ENCODE measurements around the gene NCAM1.

The NCAM1 gene

DNA sequence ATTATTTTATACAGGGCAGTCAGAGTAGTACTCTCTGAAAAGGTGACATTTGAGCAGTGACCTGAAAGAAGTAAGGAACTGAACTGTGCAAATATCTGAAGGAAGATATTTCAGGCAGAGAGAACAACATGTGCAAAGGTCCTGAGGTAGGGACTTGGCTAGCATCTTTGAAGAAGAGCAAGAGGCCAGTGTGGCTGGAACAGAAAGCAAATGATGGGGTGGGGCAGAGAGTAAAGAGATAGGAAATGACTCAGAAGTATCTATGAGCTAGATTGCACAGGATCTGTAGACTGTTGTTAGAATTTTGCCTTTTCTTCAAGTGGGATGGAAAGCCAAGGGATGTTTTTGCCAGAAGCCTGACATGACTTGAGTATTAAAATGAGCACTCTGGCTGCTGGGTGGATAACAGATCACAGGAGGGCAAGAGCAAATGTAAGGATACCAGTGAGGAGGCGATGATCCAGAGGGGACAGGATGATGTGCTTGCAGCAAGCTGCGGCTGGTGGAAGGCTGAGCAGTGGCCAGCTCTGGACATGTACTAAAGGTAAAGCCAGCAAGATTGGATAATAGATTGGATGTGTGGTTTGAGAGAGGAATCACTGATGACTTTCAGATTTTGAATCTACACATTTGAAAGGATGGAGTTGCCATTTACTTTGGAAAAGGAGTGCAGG, 320.0 kb downstream of the NCAM1 start:
- Histone ChIP-seq H3K9me3 (ENCODE audit: insufficient read depth, low read length) (no peaks in the 10 kb centered on the region), H3K36me3 (ENCODE audit: low read length) (no peaks in the 10 kb centered on the region), H3K4me3 (ENCODE audit: insufficient read depth, low read length, poor library complexity, severe bottlenecking) (no peak overlapping the region), H3K9me2 (replicated peaks; ENCODE audit: insufficient read depth, low read length) (no peaks in the 10 kb centered on the region), H2AFZ (ENCODE audit: low read depth, low read length, severe bottlenecking) (no peak overlapping the region), H3K9ac (ENCODE audit: low read length) (no peak overlapping the region), H3K27me3 (ENCODE audit: low read length) (no peaks in the 10 kb centered on the region), H3F3A (ENCODE audit: insufficient read depth) (no peaks in the 10 kb centered on the region), H3K27ac (ENCODE audit: low read depth, low read length) (no peak overlapping the region), H3K79me2 (ENCODE audit: insufficient read depth, low read length) (no peaks in the 10 kb centered on the region), H3K4me2 (ENCODE audit: low read depth, low read length, poor library complexity, severe bottlenecking) (no peak overlapping the region), H4K20me1 (ENCODE audit: low read depth, low read length) (no peaks in the 10 kb centered on the region)
- TF ChIP-seq EZH2phosphoT487 (conservative IDR thresholded peaks at IDR 0.05; ENCODE audit: low read length), result no peak
- TF ChIP-seq, protein P1, sequence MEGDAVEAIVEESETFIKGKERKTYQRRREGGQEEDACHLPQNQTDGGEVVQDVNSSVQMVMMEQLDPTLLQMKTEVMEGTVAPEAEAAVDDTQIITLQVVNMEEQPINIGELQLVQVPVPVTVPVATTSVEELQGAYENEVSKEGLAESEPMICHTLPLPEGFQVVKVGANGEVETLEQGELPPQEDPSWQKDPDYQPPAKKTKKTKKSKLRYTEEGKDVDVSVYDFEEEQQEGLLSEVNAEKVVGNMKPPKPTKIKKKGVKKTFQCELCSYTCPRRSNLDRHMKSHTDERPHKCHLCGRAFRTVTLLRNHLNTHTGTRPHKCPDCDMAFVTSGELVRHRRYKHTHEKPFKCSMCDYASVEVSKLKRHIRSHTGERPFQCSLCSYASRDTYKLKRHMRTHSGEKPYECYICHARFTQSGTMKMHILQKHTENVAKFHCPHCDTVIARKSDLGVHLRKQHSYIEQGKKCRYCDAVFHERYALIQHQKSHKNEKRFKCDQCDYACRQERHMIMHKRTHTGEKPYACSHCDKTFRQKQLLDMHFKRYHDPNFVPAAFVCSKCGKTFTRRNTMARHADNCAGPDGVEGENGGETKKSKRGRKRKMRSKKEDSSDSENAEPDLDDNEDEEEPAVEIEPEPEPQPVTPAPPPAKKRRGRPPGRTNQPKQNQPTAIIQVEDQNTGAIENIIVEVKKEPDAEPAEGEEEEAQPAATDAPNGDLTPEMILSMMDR (IDR thresholded peaks at IDR 0.05; ENCODE audit: insufficient read depth, low read length, poor library complexity, severe bottlenecking), result no peak

DNA sequence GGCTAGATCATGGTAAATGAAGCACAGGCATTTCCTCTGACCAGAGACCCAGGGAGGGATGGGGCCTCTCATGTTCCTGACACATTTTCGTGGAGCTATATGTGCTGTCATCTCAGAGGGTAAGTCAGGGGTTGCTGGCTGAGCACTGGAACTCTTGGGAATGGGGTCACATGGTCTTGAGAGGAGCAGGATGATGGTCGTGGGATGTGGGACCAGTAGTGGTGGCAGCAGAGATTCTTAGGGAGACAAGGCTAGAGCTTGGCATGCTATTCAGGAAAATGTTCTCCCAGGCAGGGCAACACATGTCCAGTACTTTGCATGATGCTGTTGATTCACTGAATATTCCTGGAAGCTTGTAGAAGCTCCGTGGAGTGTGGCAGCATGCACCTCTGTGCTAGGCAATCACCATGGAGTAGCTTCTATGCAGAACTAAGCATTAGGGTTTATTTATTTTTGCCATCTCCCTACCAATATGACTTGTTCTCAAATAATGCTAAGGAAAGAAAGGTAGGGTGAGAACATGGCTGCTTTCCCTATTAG, 321.7 kb downstream of the NCAM1 start:
- Histone ChIP-seq H3K9me2 (replicated peaks; ENCODE audit: insufficient read depth, low read length) (no peaks in the 10 kb centered on the region), H2AFZ (ENCODE audit: low read depth, low read length, severe bottlenecking) (no peak overlapping the region), H4K20me1 (ENCODE audit: low read depth, low read length) (no peaks in the 10 kb centered on the region), H3K4me2 (ENCODE audit: low read depth, low read length, poor library complexity, severe bottlenecking) (no peak overlapping the region), H3K27ac (ENCODE audit: low read depth, low read length) (no peak overlapping the region), H3K9me3 (ENCODE audit: insufficient read depth, low read length) (no peaks in the 10 kb centered on the region), H3F3A (ENCODE audit: insufficient read depth) (no peaks in the 10 kb centered on the region), H3K27me3 (ENCODE audit: low read length) (no peaks in the 10 kb centered on the region), H3K36me3 (ENCODE audit: low read length) (no peaks in the 10 kb centered on the region), H3K4me3 (ENCODE audit: insufficient read depth, low read length, poor library complexity, severe bottlenecking) (no peak overlapping the region), H3K79me2 (ENCODE audit: insufficient read depth, low read length) (no peaks in the 10 kb centered on the region), H3K9ac (ENCODE audit: low read length) (no peak overlapping the region)
- TF ChIP-seq, protein P1 (IDR thresholded peaks at IDR 0.05; ENCODE audit: insufficient read depth, low read length, poor library complexity, severe bottlenecking), result no peak
- no peak for TF ChIP-seq EZH2phosphoT487 (conservative IDR thresholded peaks at IDR 0.05; ENCODE audit: low read length)

DNA sequence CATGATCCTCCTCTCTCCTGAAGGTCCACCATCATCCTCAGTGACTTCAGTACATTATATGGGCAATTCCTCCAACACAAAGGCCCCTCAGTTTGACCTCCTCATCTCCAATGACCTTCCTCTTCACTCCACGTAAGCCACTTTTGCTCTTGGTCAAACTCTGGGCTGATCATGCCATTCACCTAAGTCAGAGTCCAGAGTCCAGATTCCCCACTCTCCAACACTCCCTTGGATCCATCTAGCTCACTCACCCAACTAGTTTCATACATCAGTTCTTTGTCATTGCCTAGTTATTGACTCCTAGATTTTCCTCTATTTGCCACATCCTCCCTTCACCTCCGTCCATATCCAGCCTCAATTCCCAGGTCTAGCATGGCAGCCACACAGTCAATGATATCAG, 322.7 kb downstream of the NCAM1 start:
- H3K27ac ChIP-seq (ENCODE audit: low read depth, low read length), result no peak overlapping the region
- H4K20me1 ChIP-seq (ENCODE audit: low read depth, low read length), result no peaks in the 10 kb centered on the region
- no peaks in the 10 kb centered on the region for H3F3A ChIP-seq (ENCODE audit: insufficient read depth)
- no peaks in the 10 kb centered on the region for H3K9me2 ChIP-seq (replicated peaks; ENCODE audit: insufficient read depth, low read length)
- H3K4me2 ChIP-seq (ENCODE audit: low read depth, low read length, poor library complexity, severe bottlenecking), result no peak overlapping the region
- no peak overlapping the region for H2AFZ ChIP-seq (ENCODE audit: low read depth, low read length, severe bottlenecking)
- H3K9ac ChIP-seq (ENCODE audit: low read length), result no peak overlapping the region
- TF ChIP-seq, protein P1 (IDR thresholded peaks at IDR 0.05; ENCODE audit: insufficient read depth, low read length, poor library complexity, severe bottlenecking), result no peak
- no peak for TF ChIP-seq EZH2phosphoT487 (conservative IDR thresholded peaks at IDR 0.05; ENCODE audit: low read length)
- H3K4me3 ChIP-seq (ENCODE audit: insufficient read depth, low read length, poor library complexity, severe bottlenecking), result no peak overlapping the region
- no peaks in the 10 kb centered on the region for H3K9me3 ChIP-seq (ENCODE audit: insufficient read depth, low read length)
- no peaks in the 10 kb centered on the region for H3K36me3 ChIP-seq (ENCODE audit: low read length)
- H3K27me3 ChIP-seq (ENCODE audit: low read length), result no peaks in the 10 kb centered on the region
- H3K79me2 ChIP-seq (ENCODE audit: insufficient read depth, low read length), result no peaks in the 10 kb centered on the region

All from SU-DHL-6 (cell line).